ENCODE measurements around the gene SPRR2B. TPM values are rescaled to one million over a fixed set of nuclear protein-coding genes. Genes with fewer than 3 reads are reported as not detected.

SPRR2B gene
- total and polyA plus RNA-seq, 9 of the 15 experiments (the other 6 are each of a cell fraction or from before 2014, with no cell fraction given) = not detected

DNA sequence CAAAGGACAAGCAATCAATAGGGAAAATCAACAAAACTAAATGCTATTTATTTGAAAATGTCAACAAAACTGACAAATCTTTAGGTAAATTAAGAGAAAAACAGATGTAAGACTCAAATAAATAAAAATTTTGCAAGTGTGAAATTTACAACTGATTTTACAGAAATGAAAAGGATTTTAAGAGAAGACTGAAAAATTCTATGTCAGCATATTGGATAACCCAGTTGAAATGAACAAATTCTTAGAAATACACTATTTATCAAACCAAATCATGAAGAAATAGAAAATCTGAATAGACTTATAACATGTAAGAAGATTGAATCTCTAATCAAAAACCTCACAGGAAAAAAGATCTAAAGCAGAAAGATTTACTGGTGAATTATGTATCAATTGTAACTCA lies 49.5 kb upstream of the SPRR2B start (continued):
- no peak for TF ChIP-seq ZBTB43 (CRISPR knock-in tag; IDR thresholded peaks at IDR 0.05)
- TF ChIP-seq ZNF79 (CRISPR knock-in tag; IDR thresholded peaks at IDR 0.05; ENCODE audit: low read depth) = no peak
- TF ChIP-seq, protein P1, sequence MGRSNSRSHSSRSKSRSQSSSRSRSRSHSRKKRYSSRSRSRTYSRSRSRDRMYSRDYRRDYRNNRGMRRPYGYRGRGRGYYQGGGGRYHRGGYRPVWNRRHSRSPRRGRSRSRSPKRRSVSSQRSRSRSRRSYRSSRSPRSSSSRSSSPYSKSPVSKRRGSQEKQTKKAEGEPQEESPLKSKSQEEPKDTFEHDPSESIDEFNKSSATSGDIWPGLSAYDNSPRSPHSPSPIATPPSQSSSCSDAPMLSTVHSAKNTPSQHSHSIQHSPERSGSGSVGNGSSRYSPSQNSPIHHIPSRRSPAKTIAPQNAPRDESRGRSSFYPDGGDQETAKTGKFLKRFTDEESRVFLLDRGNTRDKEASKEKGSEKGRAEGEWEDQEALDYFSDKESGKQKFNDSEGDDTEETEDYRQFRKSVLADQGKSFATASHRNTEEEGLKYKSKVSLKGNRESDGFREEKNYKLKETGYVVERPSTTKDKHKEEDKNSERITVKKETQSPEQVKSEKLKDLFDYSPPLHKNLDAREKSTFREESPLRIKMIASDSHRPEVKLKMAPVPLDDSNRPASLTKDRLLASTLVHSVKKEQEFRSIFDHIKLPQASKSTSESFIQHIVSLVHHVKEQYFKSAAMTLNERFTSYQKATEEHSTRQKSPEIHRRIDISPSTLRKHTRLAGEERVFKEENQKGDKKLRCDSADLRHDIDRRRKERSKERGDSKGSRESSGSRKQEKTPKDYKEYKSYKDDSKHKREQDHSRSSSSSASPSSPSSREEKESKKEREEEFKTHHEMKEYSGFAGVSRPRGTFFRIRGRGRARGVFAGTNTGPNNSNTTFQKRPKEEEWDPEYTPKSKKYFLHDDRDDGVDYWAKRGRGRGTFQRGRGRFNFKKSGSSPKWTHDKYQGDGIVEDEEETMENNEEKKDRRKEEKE (IDR thresholded peaks at IDR 0.05; ENCODE audit: borderline replicate concordance in 1 of 2, control insufficient read depth in 1 of 2, low read depth in 2 of 2, low read length in 1 of 2) = no peak
- TF ChIP-seq NFIX (CRISPR knock-in tag; IDR thresholded peaks at IDR 0.05; ENCODE audit: low read depth) = no peak
- peak; percentile 61 for TF ChIP-seq MAFK (IDR thresholded peaks at IDR 0.05; ENCODE audit: low read length)
- TF ChIP-seq ZNF197 (CRISPR knock-in tag; IDR thresholded peaks at IDR 0.05; ENCODE audit: low read depth) = no peak
- no peak for TF ChIP-seq ZNF134 (CRISPR knock-in tag; conservative IDR thresholded peaks at IDR 0.05)
- TF ChIP-seq PHTF2 (CRISPR knock-in tag; IDR thresholded peaks at IDR 0.05) = no peak
- TF ChIP-seq ZNF316 (IDR thresholded peaks at IDR 0.05) = peak; percentile 91
